BLaER1 treated with 17β-estradiol and CSF1 and Interleukin-3, amounts not matched to agents 10 nM and 100 nM (cell line): ENCODE results near the gene DACT3.

Experiments
- H3K27ac ChIP-seq, 11 experiments: shearing (Covaris generic); formaldehyde crosslinking; 2 replicates each; pipeline ENCODE4 v1.8.1; 2022
- H3K27me3 ChIP-seq, 11 experiments: shearing (Covaris generic); formaldehyde crosslinking; 2 replicates each; pipeline ENCODE4 v1.8.1; 2022
- H3K36me3 ChIP-seq, 11 experiments: shearing (Covaris generic); formaldehyde crosslinking; 2 replicates each; pipeline ENCODE4 v1.8.1; 2022
- H3K4me1 ChIP-seq, 10 experiments: shearing (Covaris generic); formaldehyde crosslinking; 2 replicates each; pipeline ENCODE4 v1.8.1; 2022
- H3K4me2 ChIP-seq, 11 experiments: shearing (Covaris generic); formaldehyde crosslinking; 2 replicates each; pipeline ENCODE4 v1.8.1; 2022
- H3K4me3 ChIP-seq, 10 experiments: shearing (Covaris generic); formaldehyde crosslinking; 2 replicates each; pipeline ENCODE4 v1.8.1; 2022
- H3K9ac ChIP-seq, 11 experiments: shearing (Covaris generic); formaldehyde crosslinking; 2 replicates each; pipeline ENCODE4 v1.8.1; 2022
- H3K9me3 ChIP-seq, 11 experiments: shearing (Covaris generic); formaldehyde crosslinking; replicated peaks in 1 of 11; 2 replicates each; pipeline ENCODE4 v1.8.1; 2022
- H4K20me1 ChIP-seq, 11 experiments: shearing (Covaris generic); formaldehyde crosslinking; 2 replicates each; pipeline ENCODE4 v1.8.1; 2022
- Cebpa-rat ChIP-seq, 11 experiments: shearing (Covaris generic); IDR thresholded peaks; 2 replicates each; pipeline ENCODE4 v1.8.1; 2022

Gene DACT3

GRCh38 chr19:46678110-46678732 lies 17.2 kb upstream of the DACT3 start:
- H4K20me1 ChIP-seq, result peaks cover 0 to 89% (median 71%) of the 10 kb centered on the region in 11 experiments; a peak in 20 of 22 replicates
- TF ChIP-seq Cebpa-rat (IDR thresholded peaks at IDR 0.05), result no peak

GRCh38 chr19:46674416-46675178 lies 13.6 kb upstream of the DACT3 start:
- H3K4me3 ChIP-seq, result no peak overlapping the region
- TF ChIP-seq Cebpa-rat (IDR thresholded peaks at IDR 0.05), result no peak
- no peaks in the 10 kb centered on the region for H3K27me3 ChIP-seq
- H3K9ac ChIP-seq, result no peak overlapping the region
- no peak overlapping the region for H3K4me2 ChIP-seq
- H3K27ac ChIP-seq, result no peak overlapping the region
- no peaks in the 10 kb centered on the region for H3K4me1 ChIP-seq
- H3K9me3 ChIP-seq, result no peaks in the 10 kb centered on the region
- peaks cover 0 to 84% (median 69%) of the 10 kb centered on the region in 11 experiments; a peak in 20 of 22 replicates for H4K20me1 ChIP-seq
- peaks cover 74 to 86% (median 76%) of the 10 kb centered on the region in 11 experiments for H3K36me3 ChIP-seq

More at GRCh38 chr19:46678110-46678732, 17.2 kb upstream of the DACT3 start:
- H3K27ac ChIP-seq, result no peak overlapping the region
- no peaks in the 10 kb centered on the region for H3K9me3 ChIP-seq
- H3K4me2 ChIP-seq, result no peak overlapping the region
- H3K9ac ChIP-seq, result no peak overlapping the region
- H3K36me3 ChIP-seq, result peaks cover 98 to 100% (median 99%) of the 10 kb centered on the region in 11 experiments
- H3K27me3 ChIP-seq, result no peaks in the 10 kb centered on the region
- H3K4me3 ChIP-seq, result no peak overlapping the region
- H3K4me1 ChIP-seq, result no peaks in the 10 kb centered on the region

- Histone ChIP-seq H3K4me2 (no peak overlapping the region), H3K4me3 (no peak overlapping the region), H3K9me3 (no peaks in the 10 kb centered on the region), H4K20me1 (peaks cover 0 to 46% (median 33%) of the 10 kb centered on the region in 11 experiments; a peak in 18 of 22 replicates), H3K36me3 (peaks cover 37 to 48% (median 39%) of the 10 kb centered on the region in 11 experiments), H3K9ac (no peak overlapping the region), H3K27ac (no peak overlapping the region), H3K4me1 (no peaks in the 10 kb centered on the region), H3K27me3 (no peaks in the 10 kb centered on the region)
- no peak for TF ChIP-seq Cebpa-rat (IDR thresholded peaks at IDR 0.05)
These were observed 9.8 kb upstream of the DACT3 start for GRCh38 chr19:46670813-46671212.

- TF ChIP-seq Cebpa-rat (IDR thresholded peaks at IDR 0.05), result no peak
- Histone ChIP-seq H3K4me3 (no peak overlapping the region), H3K9me3 (no peaks in the 10 kb centered on the region), H3K36me3 (peaks cover 15 to 26% (median 17%) of the 10 kb centered on the region in 11 experiments), H3K9ac (no peak overlapping the region), H3K27me3 (no peaks in the 10 kb centered on the region), H4K20me1 (peaks cover 0 to 24% (median 12%) of the 10 kb centered on the region in 11 experiments; a peak in 12 of 22 replicates), H3K27ac (no peak overlapping the region), H3K4me2 (no peak overlapping the region), H3K4me1 (no peaks in the 10 kb centered on the region)
These were observed 7.7 kb upstream of the DACT3 start for GRCh38 chr19:46668662-46669061.

- peaks cover 10 to 20% (median 16%) of the 10 kb centered on the region in 10 experiments for H3K4me1 ChIP-seq
- H3K36me3 ChIP-seq, result no peaks in the 10 kb centered on the region
- TF ChIP-seq Cebpa-rat (IDR thresholded peaks at IDR 0.05), result no peak
- H3K9ac ChIP-seq, result no peak overlapping the region
- H4K20me1 ChIP-seq, result peaks cover 0 to 10% (median 0%) of the 10 kb centered on the region in 11 experiments; a peak in 4 of 22 replicates
- no peak overlapping the region for H3K4me3 ChIP-seq
- no peak overlapping the region for H3K27ac ChIP-seq
- H3K4me2 ChIP-seq, result no peak overlapping the region
- H3K27me3 ChIP-seq, result peaks cover 0 to 7% (median 0%) of the 10 kb centered on the region in 11 experiments; a peak in 5 of 22 replicates
- H3K9me3 ChIP-seq, result no peaks in the 10 kb centered on the region
These were observed 4.1 kb upstream of the DACT3 start for GRCh38 chr19:46665072-46665471.

GRCh38 chr19:46661735-46662592 lies 982 bp upstream of the DACT3 start:
- no peak for TF ChIP-seq Cebpa-rat (IDR thresholded peaks at IDR 0.05)
- H3K4me3 ChIP-seq, result peak overlapping the region; percentile 45 to 65 (median 55)
- peak overlapping the region in 10 of 11 experiments; percentile 13 to 73 (median 60); a peak in 19 of 22 replicates for H3K9ac ChIP-seq

GRCh38 chr19:46660551-46661019 lies 397 bp downstream of the DACT3 start:
- TF ChIP-seq Cebpa-rat (IDR thresholded peaks at IDR 0.05), result no peak
- H3K4me1 ChIP-seq, result peaks cover 22 to 35% (median 32%) of the 10 kb centered on the region in 10 experiments
- H3K4me2 ChIP-seq, result peak overlapping the region; percentile 96 to 100 (median 99)
- H3K36me3 ChIP-seq, result no peaks in the 10 kb centered on the region
- peaks cover 0 to 24% (median 0%) of the 10 kb centered on the region in 11 experiments; a peak in 5 of 22 replicates for H3K27me3 ChIP-seq
- peaks cover 0 to 12% (median 0%) of the 10 kb centered on the region in 11 experiments; a peak in 4 of 22 replicates for H4K20me1 ChIP-seq
- H3K4me3 ChIP-seq, result peak overlapping the region; percentile 56 to 74 (median 64)
- peak overlapping the region; percentile 62 to 82 (median 72); a peak in 21 of 22 replicates for H3K9ac ChIP-seq
- H3K9me3 ChIP-seq, result no peaks in the 10 kb centered on the region
- peak overlapping the region in 9 of 11 experiments; percentile 33 to 63 (median 56); a peak in 15 of 22 replicates for H3K27ac ChIP-seq

More at GRCh38 chr19:46661735-46662592, 982 bp upstream of the DACT3 start:
- peaks cover 0 to 12% (median 0%) of the 10 kb centered on the region in 11 experiments; a peak in 4 of 22 replicates for H4K20me1 ChIP-seq
- peaks cover 0 to 24% (median 0%) of the 10 kb centered on the region in 11 experiments; a peak in 5 of 22 replicates for H3K27me3 ChIP-seq
- peaks cover 22 to 35% (median 32%) of the 10 kb centered on the region in 10 experiments for H3K4me1 ChIP-seq
- no peaks in the 10 kb centered on the region for H3K36me3 ChIP-seq
- H3K9me3 ChIP-seq, result no peaks in the 10 kb centered on the region
- H3K4me2 ChIP-seq, result peak overlapping the region; percentile 80 to 96 (median 90)
- peak overlapping the region in 10 of 11 experiments; percentile 17 to 69 (median 50); a peak in 17 of 22 replicates for H3K27ac ChIP-seq

GRCh38 chr19:46660008-46660517 lies 919 bp downstream of the DACT3 start:
- Histone ChIP-seq H3K4me2 (peak overlapping the region; percentile 96 to 100 (median 99)), H3K27me3 (peaks cover 0 to 24% (median 0%) of the 10 kb centered on the region in 11 experiments; a peak in 5 of 22 replicates), H3K4me1 (peaks cover 22 to 38% (median 34%) of the 10 kb centered on the region in 10 experiments), H3K36me3 (no peaks in the 10 kb centered on the region), H3K27ac (peak overlapping the region in 4 of 11 experiments; percentile 55 to 63 (median 59); a peak in 4 of 22 replicates), H4K20me1 (peaks cover 0 to 12% (median 0%) of the 10 kb centered on the region in 11 experiments; a peak in 4 of 22 replicates), H3K4me3 (peak overlapping the region; percentile 56 to 74 (median 64)), H3K9me3 (no peaks in the 10 kb centered on the region), H3K9ac (peak overlapping the region; percentile 62 to 82 (median 72); a peak in 19 of 22 replicates)
- no peak for TF ChIP-seq Cebpa-rat (IDR thresholded peaks at IDR 0.05)
